Measurements from ENCODE around the gene PRPF40B. TPM values are rescaled to one million over a fixed set of nuclear protein-coding genes. Genes with fewer than 3 reads are reported as not detected.

The PRPF40B gene

DNA sequence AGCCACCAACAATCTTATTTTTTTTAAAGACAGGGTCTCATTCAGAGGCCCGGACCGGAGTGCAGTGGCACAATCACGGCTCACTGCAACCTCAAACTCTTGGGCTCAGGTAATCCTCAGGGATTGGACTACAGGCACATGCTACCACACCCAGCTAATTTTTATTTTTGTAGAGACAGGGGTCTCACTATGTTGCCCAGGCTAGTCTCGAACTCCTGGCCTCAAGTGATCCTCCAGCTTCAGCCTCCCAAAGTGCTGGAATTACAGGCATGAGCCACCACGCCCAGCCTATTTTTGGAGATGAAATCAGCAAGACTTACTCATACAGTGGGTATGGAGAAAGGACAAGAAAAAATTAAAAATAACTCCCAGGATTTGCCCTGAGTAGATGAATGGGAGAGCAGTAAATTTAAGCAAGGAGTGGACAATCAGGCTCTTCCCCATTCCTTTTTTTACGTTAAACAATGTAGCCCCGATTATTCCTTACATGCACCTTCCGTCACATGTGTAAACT, 70.6 kb downstream of the PRPF40B start:
- Histone ChIP-seq H3K4me1 (ENCODE audit: control insufficient read depth, low read depth, low read length) (peaks cover 18% of the 10 kb centered on the region), H4K8ac (ENCODE audit: low read depth, low read length) (no peak overlapping the region), H3K56ac (ENCODE audit: low read length) (no peak overlapping the region), H3K79me1 (ENCODE audit: low read length) (peaks cover 11% of the 10 kb centered on the region), H3K18ac (ENCODE audit: low read length) (no peak overlapping the region), H4K5ac (ENCODE audit: low read length) (no peak overlapping the region), H3K4me2 (ENCODE audit: low read length) (no peak overlapping the region), H3K27ac (ENCODE audit: low read depth, low read length) (no peak overlapping the region), H3K27me3 (ENCODE audit: insufficient read depth, low read length, poor library complexity) (no peaks in the 10 kb centered on the region), H3K4me3 (ENCODE audit: low read length) (no peak overlapping the region), H2BK120ac (ENCODE audit: low read depth, low read length) (no peak overlapping the region), H3K4ac (ENCODE audit: low read depth, low read length) (no peak overlapping the region), H2BK5ac (ENCODE audit: low read length) (no peak overlapping the region), H3K9ac (ENCODE audit: low read length) (no peak overlapping the region), H3K79me2 (ENCODE audit: control insufficient read depth, insufficient read depth, low read length) (peaks cover 18% of the 10 kb centered on the region), H2AK5ac (ENCODE audit: low read length) (no peak overlapping the region), H3K23ac (ENCODE audit: low read length) (no peak overlapping the region), H2BK15ac (replicated peaks; ENCODE audit: low read depth) (no peak overlapping the region), H3K36me3 (ENCODE audit: control insufficient read depth, insufficient read depth, low read length) (no peaks in the 10 kb centered on the region)
- no CpG with 5 or more reads among the region's 8 CpGs for WGBS (ENCODE audit: extremely low coverage, insufficient coverage, low lambda C conversion rate)
- DNase-seq: no peak

Small RNA genes lying within 50 kb of the gene (small RNA-seq; reads per million reads assigned to genes)
- not detected for gene HIGD1AP9 (ENCODE audit: insufficient read depth)
- not detected for gene POLR2KP1 (ENCODE audit: insufficient read depth)
- not detected for gene RNU6-834P (ENCODE audit: insufficient read depth)

Data from mesendoderm (in vitro differentiated cells).